ENCODE results near the gene OLFM3. TPM values are rescaled to one million over a fixed set of nuclear protein-coding genes. Genes with fewer than 3 reads are reported as not detected.

Gene OLFM3
- total and polyA plus RNA-seq, 8 donors = 0.16 to 0.20 TPM; not detected in 6

DNA sequence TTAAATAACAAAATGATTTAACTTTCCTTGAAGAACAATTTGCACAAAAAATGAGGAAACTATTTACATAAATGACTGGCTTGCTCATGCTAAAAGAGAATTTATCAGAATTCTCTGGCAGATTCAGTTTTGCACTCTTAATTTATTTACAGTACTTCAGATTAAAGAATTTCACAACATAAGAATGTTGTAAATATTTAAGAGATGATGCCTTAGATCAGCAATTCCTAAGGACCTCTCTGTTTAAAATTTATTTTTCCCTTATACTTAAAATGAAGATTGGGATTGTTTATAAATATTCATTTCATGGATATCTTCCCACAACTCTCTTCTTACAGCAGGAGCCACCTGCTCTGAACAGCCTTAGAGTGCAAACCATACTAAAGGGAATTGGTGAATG, 120.8 kb downstream of the OLFM3 start:
- intact Hi-C loops (cut with DNase I) = no loop called here
- Histone ChIP-seq H3K36me3 (no peaks in the 10 kb centered on the region), H3K9me3 (no peaks in the 10 kb centered on the region), H3K27me3 (no peaks in the 10 kb centered on the region), H3K27ac (no peak overlapping the region), H3K4me3 (no peak overlapping the region), H3K4me1 (no peaks in the 10 kb centered on the region)
- no peak for FAIRE-seq
- no peak for TF ChIP-seq CTCF (IDR thresholded peaks at IDR 0.05)
- ATAC-seq = no peak
- DNase-seq = no peak

DNA sequence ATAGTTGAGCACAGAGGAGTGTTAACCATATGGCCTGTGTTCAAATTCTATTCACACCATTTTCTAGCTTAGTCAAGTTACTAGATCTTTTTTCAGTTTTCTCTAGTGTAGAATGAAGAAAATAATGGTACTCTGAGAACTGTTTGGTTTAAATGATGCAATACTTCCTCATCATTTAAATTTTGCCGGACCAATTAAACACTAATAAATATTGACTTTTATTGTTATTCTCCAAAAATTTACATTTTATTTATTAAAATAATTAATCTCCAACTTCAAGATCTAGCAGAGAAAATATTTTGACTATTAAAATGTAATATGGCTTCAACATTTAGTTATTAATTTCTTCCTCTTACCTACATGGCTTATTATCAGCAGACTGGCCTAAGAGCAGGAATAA, 123.1 kb downstream of the OLFM3 start:
- intact Hi-C loops (cut with DNase I) = no loop called here
- DNase-seq (no peak), FAIRE-seq (no peak), ATAC-seq (no peak)
- H3K4me3 ChIP-seq = no peak overlapping the region
- no peaks in the 10 kb centered on the region for H3K27me3 ChIP-seq
- H3K36me3 ChIP-seq = no peaks in the 10 kb centered on the region
- TF ChIP-seq CTCF (IDR thresholded peaks at IDR 0.05) = no peak
- 88 to 100% methylated on average over 1 of the region's 1 CpG for WGBS, 2 donors
- no peak overlapping the region for H3K27ac ChIP-seq
- H3K4me1 ChIP-seq = no peaks in the 10 kb centered on the region
- no peaks in the 10 kb centered on the region for H3K9me3 ChIP-seq

DNA sequence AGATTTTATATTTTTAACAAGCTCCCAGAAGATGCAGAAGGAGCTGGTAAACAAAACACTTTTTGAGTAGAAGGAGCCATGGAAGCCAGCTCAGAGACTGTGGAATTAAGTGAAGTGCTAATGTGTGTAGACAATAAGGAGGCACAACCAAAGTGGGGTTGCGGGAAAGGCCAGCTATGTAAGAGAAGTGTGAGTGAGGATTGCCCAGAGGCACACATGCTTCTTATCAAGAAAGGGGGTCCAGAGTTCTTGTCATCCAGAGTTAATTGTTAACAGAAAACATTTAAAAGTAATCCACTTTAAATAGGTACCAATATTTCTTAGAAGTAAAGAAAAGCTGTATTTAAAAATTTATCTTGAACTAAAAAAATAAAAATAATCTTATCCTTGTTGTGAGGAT, 136.8 kb downstream of the OLFM3 start:
- no peaks in the 10 kb centered on the region for H3K27me3 ChIP-seq
- WGBS, 2 donors = 59 to 86% methylated on average over 1 of the region's 1 CpG
- intact Hi-C loops (cut with DNase I) = no loop called here
- no peaks in the 10 kb centered on the region for H3K9me3 ChIP-seq
- DNase-seq = no peak
- no peak for FAIRE-seq
- H3K4me1 ChIP-seq = no peaks in the 10 kb centered on the region
- H3K4me3 ChIP-seq = no peak overlapping the region
- no peaks in the 10 kb centered on the region for H3K36me3 ChIP-seq
- H3K27ac ChIP-seq = no peak overlapping the region
- ATAC-seq = no peak
- TF ChIP-seq CTCF (IDR thresholded peaks at IDR 0.05) = no peak

DNA sequence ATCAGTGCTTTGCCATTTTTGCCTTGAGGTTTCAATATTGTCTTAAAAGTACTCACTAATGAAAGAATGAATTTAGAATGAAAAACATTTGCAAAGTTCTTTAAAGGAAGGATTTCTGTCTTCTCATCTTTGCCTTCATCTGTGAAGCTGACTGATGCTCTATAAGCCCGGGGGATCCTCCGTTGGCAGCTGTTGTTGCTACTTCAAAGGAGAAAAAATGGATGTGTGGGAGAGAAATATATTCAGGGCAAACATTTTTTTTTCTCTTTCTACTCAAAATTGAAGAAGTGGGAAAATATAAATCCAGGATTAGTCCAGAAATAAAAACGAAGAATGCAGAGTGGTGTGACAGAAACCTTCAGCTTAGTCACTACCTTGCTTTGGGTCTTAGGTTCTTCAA, 142.5 kb downstream of the OLFM3 start:
- no peak for DNase-seq
- Histone ChIP-seq H3K9me3 (no peaks in the 10 kb centered on the region), H3K27me3 (no peaks in the 10 kb centered on the region), H3K4me3 (no peak overlapping the region), H3K36me3 (no peaks in the 10 kb centered on the region), H3K27ac (no peak overlapping the region), H3K4me1 (no peaks in the 10 kb centered on the region)
- ATAC-seq = no peak
- 53 to 70% methylated on average over 3 of the region's 3 CpGs for WGBS, 2 donors
- TF ChIP-seq CTCF (IDR thresholded peaks at IDR 0.05) = no peak
- intact Hi-C loops (cut with DNase I) = no loop called here
- no peak for FAIRE-seq

- intact Hi-C loops (cut with DNase I) = no loop called here
- peaks cover 0 to 5% (median 0%) of the 10 kb centered on the region in 4 donors for H3K27me3 ChIP-seq
- H3K4me1 ChIP-seq = no peaks in the 10 kb centered on the region
- no peak for DNase-seq
- no peak for FAIRE-seq
- ATAC-seq = no peak
- 37 to 39% methylated on average over 1 of the region's 1 CpG for WGBS, 2 donors
- H3K27ac ChIP-seq = no peak overlapping the region
- TF ChIP-seq CTCF (IDR thresholded peaks at IDR 0.05) = no peak
- H3K36me3 ChIP-seq = no peaks in the 10 kb centered on the region
- no peaks in the 10 kb centered on the region for H3K9me3 ChIP-seq
- H3K4me3 ChIP-seq = no peak overlapping the region
Observed at GRCh38 chr1:101852936-101853335, 143.8 kb downstream of the OLFM3 start.

Data from pancreas (tissue), 10 donors.